H1 (cell line): ENCODE measurements around the gene CMIP. TPM values are rescaled to one million over a fixed set of nuclear protein-coding genes. Genes with fewer than 3 reads are reported as not detected.
A peak's percentile ranks its signal among the peaks of the same experiment; 100 is the strongest.

Source experiments
- CTCF ChIA-PET: fragments of 300-600 bp; sonication (Branson Sonifier 250); formaldehyde crosslinking; loops from one replicate; lab custom pipeline; 2021; ENCODE audit not compliant: partially characterized antibody; lab: Charles Lee
- POLR2A ChIA-PET: fragments of 300-600 bp; sonication (Branson Sonifier 250); formaldehyde crosslinking; loops from one replicate; lab custom pipeline; 2021; ENCODE audit warnings: inconsistent platforms; ENCODE audit not compliant: partially characterized antibody; lab: Charles Lee
- DNase-seq, 2 experiments: peaks; one replicate each; pipeline versions ENCODE4 v3.0.0 to v3.0.0-alpha.2; 2010 to 2022; ENCODE audit warnings: low spot score in 2 of 2, low read depth in 1 of 2, mixed read lengths in 1 of 2
- FAIRE-seq: peaks from 2 replicates; lab custom pipeline; 2011; peaks lifted over from hg19 to GRCh38; lab: Jason Lieb, UNC
- H2AFZ ChIP-seq: 2 replicates; pipeline ENCODE4 v1.8.1; 2012; ENCODE audit warnings: low read length, inconsistent platforms
- H2AK5ac ChIP-seq: 2 replicates; pipeline ENCODE4 v1.6.1; 2013; ENCODE audit warnings: low read depth, low read length
- H2BK120ac ChIP-seq: replicated peaks from 2 replicates; pipeline ENCODE3; 2013; ENCODE audit warnings: low read depth, low read length, inconsistent platforms
- H2BK12ac ChIP-seq: 2 replicates; pipeline ENCODE4 v1.6.1; 2013; ENCODE audit warnings: low read depth, low read length
- H2BK15ac ChIP-seq: 2 replicates; pipeline ENCODE4 v1.6.1; 2013; ENCODE audit warnings: low read length
- H2BK20ac ChIP-seq: 2 replicates; pipeline ENCODE4 v1.6.1; 2013; ENCODE audit warnings: low read length
- H2BK5ac ChIP-seq: 2 replicates; pipeline ENCODE4 v1.6.1; 2013; ENCODE audit warnings: low read depth, low read length
- H3K14ac ChIP-seq: 2 replicates; pipeline ENCODE4 v1.6.1; 2013; ENCODE audit warnings: inconsistent platforms; ENCODE audit not compliant: insufficient read length
- H3K18ac ChIP-seq: 2 replicates; pipeline ENCODE4 v1.6.1; 2013; ENCODE audit warnings: low read length; ENCODE audit errors: extremely low read depth
- H3K23ac ChIP-seq: 2 replicates; pipeline ENCODE4 v1.6.1; 2013; ENCODE audit warnings: inconsistent platforms; ENCODE audit not compliant: insufficient read length
- H3K23me2 ChIP-seq: 2 replicates; pipeline ENCODE4 v1.6.1; 2013; ENCODE audit warnings: low read depth, low read length
- H3K27ac ChIP-seq: 2 replicates; pipeline ENCODE4 v1.6.1; 2011; ENCODE audit warnings: low read depth, low read length, inconsistent platforms
- H3K27me3 ChIP-seq, 4 experiments: replicated peaks in 1 of 4; 1 replicate in 1 of 4; 2 replicates in 3 of 4; pipeline versions ENCODE4 v1.6.1 to v1.8.1; 2011 to 2013; ENCODE audit warnings: low read length in 3 of 4, mild to moderate bottlenecking in 3 of 4, inconsistent platforms in 2 of 4, mixed read lengths in 2 of 4, moderate library complexity in 1 of 4; ENCODE audit not compliant: control insufficient read depth in 3 of 4, insufficient read depth in 3 of 4; ENCODE audit errors: extremely low read depth in 1 of 4
- H3K36me3 ChIP-seq, 4 experiments: 2 replicates each; pipeline versions ENCODE4 v1.6.1 to v1.8.1; 2011 to 2013; ENCODE audit warnings: mild to moderate bottlenecking in 4 of 4, low read length in 3 of 4, moderate library complexity in 2 of 4, control low read depth in 1 of 4, inconsistent platforms in 1 of 4; ENCODE audit not compliant: insufficient read depth in 4 of 4, control insufficient read depth in 2 of 4
- H3K4ac ChIP-seq: replicated peaks from 2 replicates; pipeline ENCODE3; 2013; ENCODE audit warnings: low read length, low read depth, mixed read lengths, inconsistent platforms; ENCODE audit not compliant: insufficient read length
- H3K4me1 ChIP-seq, 4 experiments: replicated peaks in 1 of 4; 1 replicate in 1 of 4; 2 replicates in 3 of 4; pipeline versions ENCODE4 v1.6.1 to v1.8.1; 2011 to 2013; ENCODE audit warnings: low read length in 3 of 4, inconsistent platforms in 2 of 4, mixed read lengths in 1 of 4; ENCODE audit not compliant: insufficient read depth in 4 of 4, control insufficient read depth in 3 of 4
- H3K4me2 ChIP-seq, 2 experiments: 2 replicates each; pipeline versions ENCODE4 v1.6.1 to v1.8.1; 2011 to 2013; ENCODE audit warnings: low read depth in 2 of 2, low read length in 2 of 2, control low read depth in 1 of 2, inconsistent platforms in 1 of 2, mild to moderate bottlenecking in 1 of 2; ENCODE audit not compliant: insufficient read depth in 1 of 2
- H3K4me3 ChIP-seq, 4 experiments: fragments of 200-600, 300-600 bp in 1 of 4; sonication (generic), shearing (Covaris generic), sonication (Bioruptor Twin) in 1 of 4; 2 replicates each; pipeline versions ENCODE4 v1.5.1 to v1.8.1; 2011 to 2016; ENCODE audit warnings: low read length in 4 of 4, low read depth in 3 of 4, control low read depth in 2 of 4, inconsistent platforms in 2 of 4, mild to moderate bottlenecking in 2 of 4, mixed read lengths in 1 of 4, moderate library complexity in 1 of 4; ENCODE audit not compliant: insufficient read depth in 2 of 4; ENCODE audit errors: extremely low read depth in 1 of 4
- H3K56ac ChIP-seq: replicated peaks from 2 replicates; pipeline ENCODE3; 2013; ENCODE audit warnings: low read depth, mild to moderate bottlenecking, mixed read lengths, low read length, inconsistent platforms; ENCODE audit not compliant: insufficient read length
- H3K79me1 ChIP-seq: 2 replicates; pipeline ENCODE4 v1.6.1; 2013; ENCODE audit warnings: low read depth, low read length, control low read depth
- H3K79me2 ChIP-seq, 2 experiments: 2 replicates each; pipeline versions ENCODE4 v1.6.1 to v1.8.1; 2012 to 2013; ENCODE audit warnings: low read length in 2 of 2, mild to moderate bottlenecking in 2 of 2, inconsistent platforms in 1 of 2; ENCODE audit not compliant: insufficient read depth in 2 of 2, control insufficient read depth in 1 of 2
- H3K9ac ChIP-seq, 4 experiments: replicated peaks in 1 of 4; 1 replicate in 1 of 4; 2 replicates in 3 of 4; pipeline versions ENCODE4 v1.6.1 to v1.8.1; 2011 to 2013; ENCODE audit warnings: low read depth in 3 of 4, low read length in 3 of 4, control low read depth in 2 of 4, mild to moderate bottlenecking in 2 of 4, moderate library complexity in 2 of 4, inconsistent platforms in 1 of 4; ENCODE audit errors: extremely low read depth in 1 of 4
- H3K9me3 ChIP-seq, 2 experiments: 2 replicates each; pipeline versions ENCODE4 v1.6.1 to v1.8.1; 2012 to 2013; ENCODE audit warnings: mild to moderate bottlenecking in 2 of 2, moderate library complexity in 2 of 2, control low read depth in 1 of 2, inconsistent platforms in 1 of 2, low read depth in 1 of 2, low read length in 1 of 2, mixed read lengths in 1 of 2; ENCODE audit not compliant: insufficient read depth in 2 of 2
- H4K20me1 ChIP-seq, 2 experiments: replicated peaks in 1 of 2; 2 replicates each; pipeline versions ENCODE3 to v1.8.1; 2011 to 2013; ENCODE audit warnings: inconsistent platforms in 2 of 2, low read length in 2 of 2, mild to moderate bottlenecking in 1 of 2; ENCODE audit not compliant: insufficient read depth in 2 of 2, control insufficient read depth in 1 of 2
- H4K5ac ChIP-seq: 2 replicates; pipeline ENCODE4 v1.6.1; 2013; ENCODE audit warnings: low read length, low read depth, mixed read lengths, inconsistent platforms; ENCODE audit not compliant: insufficient read length
- H4K8ac ChIP-seq: 2 replicates; pipeline ENCODE4 v1.8.0; 2013; ENCODE audit warnings: mild to moderate bottlenecking, moderate library complexity, low read length, inconsistent platforms; ENCODE audit not compliant: insufficient read depth; ENCODE audit errors: extremely low read depth
- H4K91ac ChIP-seq: replicated peaks from 2 replicates; pipeline ENCODE3; 2013; ENCODE audit warnings: low read length, mixed read lengths, inconsistent platforms; ENCODE audit not compliant: insufficient read length
- GABPA ChIP-seq: IDR thresholded peaks from 2 replicates; pipeline ENCODE4 v1.6.1; 2011; ENCODE audit warnings: mild to moderate bottlenecking, low read length, moderate library complexity, borderline replicate concordance; ENCODE audit not compliant: insufficient read depth
- WGBS, 2 experiments: shearing (Covaris generic) in 1 of 2; methylation state at CpG; one replicate each; pipeline versions ENCODE4 v1.1.6 to v1.1.7; 2013 to 2015; ENCODE audit warnings: low lambda C conversion rate in 2 of 2, mixed read lengths in 2 of 2, inconsistent platforms in 1 of 2, low coverage in 1 of 2, missing lambda C conversion rate in 1 of 2; ENCODE audit not compliant: insufficient replicate concordance in 2 of 2, insufficient coverage in 1 of 2, insufficient read length in 1 of 2; ENCODE audit errors: extremely low coverage in 1 of 2, missing lambda C conversion rate in 1 of 2; 5-methylcytosine and 5-hydroxymethylcytosine counted together
- polyA plus RNA-seq, 7 experiments: library from polyadenylated mRNA; depleted of rRNA in 3 of 7; stranded (reverse) in 5 of 7; unstranded in 2 of 7; fragments of >200 nt in 5 of 7; fragments of 200-250 nt in 2 of 7; gene quantifications; 1 replicate in 5 of 7; 2 replicates in 1 of 7; 4 replicates in 1 of 7; pipeline versions ENCODE4 v1.2.1 to v1.2.3, GENCODE V29; 2011 to 2013; ENCODE audit warnings: missing spikeins in 2 of 7, mixed read lengths in 2 of 7
- total RNA-seq: library from RNA; stranded (reverse); fragmentation: NEBNext Ultra II Directional; extraction: Animal tissue kit (Norgen Biotek cat#: 25700); gene quantifications from 2 replicates; pipeline ENCODE4 v1.2.1, GENCODE V29; 2021

Gene CMIP
- total and polyA plus RNA-seq, 2 of the 8 experiments (the other 6 are each of a cell fraction or from before 2014, with no cell fraction given): 7.9 to 53.2 TPM

- Histone ChIP-seq H4K20me1 (no peaks in the 10 kb centered on the region), H2BK5ac (no peak overlapping the region), H3K4me1 (peaks cover 0 to 4% (median under 1%) of the 10 kb centered on the region in 4 experiments; a peak in 3 of 7 replicates), H3K9ac (no peak overlapping the region), H3K4me3 (peak overlapping the region in 3 of 4 experiments; percentile 37 to 61 (median 56); a peak in 4 of 8 replicates), H3K36me3 (no peaks in the 10 kb centered on the region), H3K23ac (no peak overlapping the region), H3K27ac (no peak overlapping the region), H2BK12ac (no peak overlapping the region), H3K4ac (no peak overlapping the region), H4K8ac (no peak overlapping the region), H4K91ac (no peak overlapping the region), H3K79me1 (no peaks in the 10 kb centered on the region), H3K18ac (no peak overlapping the region), H3K4me2 (peak overlapping the region; percentile 63 to 70), H3K23me2 (no peaks in the 10 kb centered on the region; the same call in 1 of the 2 replicates), H3K79me2 (no peaks in the 10 kb centered on the region), H3K9me3 (no peaks in the 10 kb centered on the region), H2AFZ (peak overlapping the region; percentile 16; the same call in 1 of the 2 replicates), H3K27me3 (no peaks in the 10 kb centered on the region), H3K14ac (no peak overlapping the region), H2BK15ac (no peak overlapping the region), H2BK20ac (no peak overlapping the region), H4K5ac (peak overlapping the region; percentile 44), H2AK5ac (no peak overlapping the region), H2BK120ac (no peak overlapping the region), H3K56ac (no peak overlapping the region)
- ChIA-PET CTCF (interaction anchor here (0.7 to 1.4 kb wide), 3 partner anchors 9 to 70 kb away, joined by 3 read pairs; no protein-coding TSS in a partner anchor), POLR2A (no interaction called here)
- DNase-seq: no peak
- FAIRE-seq: no peak
- WGBS, 2 experiments: 68% methylated on average over 5 of the region's 5 CpGs; no CpG with 5 or more reads in 1 of the 2 experiments
- no peak for TF ChIP-seq GABPA
Measured at GRCh38 chr16:81746566-81746965, 302.0 kb downstream of the CMIP start.
